ENCODE results near the gene DTNBP1. TPM values are rescaled to one million over a fixed set of nuclear protein-coding genes. Genes with fewer than 3 reads are reported as not detected.

The DTNBP1 gene
- total RNA-seq, 2 donors from 2014 or later: 9.0 to 14.1 TPM

GRCh38 chr6:15521582-15521981 is 141.2 kb downstream of the DTNBP1 start:
- intact Hi-C loops (cut with DNase I): no loop called here
- Histone ChIP-seq H3K4me1 (replicated peaks) (no peaks in the 10 kb centered on the region), H3K27ac (no peak overlapping the region), H3K36me3 (peaks cover 0 to 7% of the 10 kb centered on the region in 2 donors), H3K27me3 (replicated peaks; ENCODE audit: insufficient read depth) (no peaks in the 10 kb centered on the region), H3K9me3 (no peaks in the 10 kb centered on the region), H3K4me3 (no peak overlapping the region)
- TF ChIP-seq POLR2AphosphoS5 (IDR thresholded peaks at IDR 0.05): peak; percentile 48
- no peak for TF ChIP-seq POLR2A (IDR thresholded peaks at IDR 0.05)
- no peak for TF ChIP-seq CTCF (IDR thresholded peaks at IDR 0.05)
- DNase-seq (ENCODE audit: low spot score): no peak
- WGBS: 40% methylated on average over 6 of the region's 6 CpGs

GRCh38 chr6:15520626-15521203 is 142.1 kb downstream of the DTNBP1 start:
- TF ChIP-seq CTCF (IDR thresholded peaks at IDR 0.05) (no peak), POLR2A (IDR thresholded peaks at IDR 0.05) (no peak), POLR2AphosphoS5 (IDR thresholded peaks at IDR 0.05) (no peak)
- intact Hi-C loops (cut with DNase I): no loop called here
- Histone ChIP-seq H3K36me3 (peaks cover 0 to 7% of the 10 kb centered on the region in 2 donors), H3K27me3 (replicated peaks; ENCODE audit: insufficient read depth) (no peaks in the 10 kb centered on the region), H3K9me3 (no peaks in the 10 kb centered on the region), H3K27ac (no peak overlapping the region), H3K4me3 (no peak overlapping the region), H3K4me1 (replicated peaks) (no peaks in the 10 kb centered on the region)
- no peak for DNase-seq (ENCODE audit: low spot score)
- 96% methylated on average over 20 of the region's 20 CpGs for whole genome bisulfite sequencing

- no peak for TF ChIP-seq POLR2A (IDR thresholded peaks at IDR 0.05)
- TF ChIP-seq POLR2AphosphoS5 (IDR thresholded peaks at IDR 0.05): no peak
- TF ChIP-seq CTCF (IDR thresholded peaks at IDR 0.05): no peak
- Histone ChIP-seq H3K27me3 (replicated peaks; ENCODE audit: insufficient read depth) (no peaks in the 10 kb centered on the region), H3K27ac (no peak overlapping the region), H3K4me1 (replicated peaks) (no peaks in the 10 kb centered on the region), H3K36me3 (peaks cover 0 to 7% of the 10 kb centered on the region in 2 donors), H3K4me3 (no peak overlapping the region), H3K9me3 (no peaks in the 10 kb centered on the region)
- 90% methylated on average over 6 of the region's 6 CpGs for whole genome bisulfite sequencing
- intact Hi-C loops (cut with DNase I): no loop called here
- DNase-seq (ENCODE audit: low spot score): no peak
Observed at GRCh38 chr6:15519681-15520080, 143.1 kb downstream of the DTNBP1 start.

GRCh38 chr6:15518878-15519277 is 143.9 kb downstream of the DTNBP1 start:
- intact Hi-C loops (cut with DNase I): no loop called here
- Histone ChIP-seq H3K27me3 (replicated peaks; ENCODE audit: insufficient read depth) (no peaks in the 10 kb centered on the region), H3K36me3 (peaks cover 0 to 7% of the 10 kb centered on the region in 2 donors), H3K4me1 (replicated peaks) (no peaks in the 10 kb centered on the region), H3K4me3 (no peak overlapping the region), H3K9me3 (no peaks in the 10 kb centered on the region), H3K27ac (no peak overlapping the region)
- DNase-seq (ENCODE audit: low spot score): no peak
- no peak for TF ChIP-seq POLR2A (IDR thresholded peaks at IDR 0.05)
- no peak for TF ChIP-seq POLR2AphosphoS5 (IDR thresholded peaks at IDR 0.05)
- TF ChIP-seq CTCF (IDR thresholded peaks at IDR 0.05): no peak
- 94% methylated on average over 10 of the region's 10 CpGs for WGBS

GRCh38 chr6:15518057-15518456 is 144.8 kb downstream of the DTNBP1 start:
- WGBS: 97% methylated on average over 9 of the region's 9 CpGs
- intact Hi-C loops (cut with DNase I): no loop called here
- Histone ChIP-seq H3K4me3 (no peak overlapping the region), H3K27me3 (replicated peaks; ENCODE audit: insufficient read depth) (no peaks in the 10 kb centered on the region), H3K36me3 (peaks cover 0 to 7% of the 10 kb centered on the region in 2 donors), H3K4me1 (replicated peaks) (no peaks in the 10 kb centered on the region), H3K9me3 (no peaks in the 10 kb centered on the region), H3K27ac (no peak overlapping the region)
- no peak for DNase-seq (ENCODE audit: low spot score)
- TF ChIP-seq POLR2AphosphoS5 (IDR thresholded peaks at IDR 0.05): no peak
- no peak for TF ChIP-seq POLR2A (IDR thresholded peaks at IDR 0.05)
- TF ChIP-seq CTCF (IDR thresholded peaks at IDR 0.05): no peak

Measured in prostate gland (tissue), 2 donors.